ENCODE measurements around the gene TRIM45. TPM values are rescaled to one million over a fixed set of nuclear protein-coding genes. Genes with fewer than 3 reads are reported as not detected.

The TRIM45 gene
- total RNA-seq, 2 experiments from 2014 or later, result 0.25 to 0.88 TPM

DNA sequence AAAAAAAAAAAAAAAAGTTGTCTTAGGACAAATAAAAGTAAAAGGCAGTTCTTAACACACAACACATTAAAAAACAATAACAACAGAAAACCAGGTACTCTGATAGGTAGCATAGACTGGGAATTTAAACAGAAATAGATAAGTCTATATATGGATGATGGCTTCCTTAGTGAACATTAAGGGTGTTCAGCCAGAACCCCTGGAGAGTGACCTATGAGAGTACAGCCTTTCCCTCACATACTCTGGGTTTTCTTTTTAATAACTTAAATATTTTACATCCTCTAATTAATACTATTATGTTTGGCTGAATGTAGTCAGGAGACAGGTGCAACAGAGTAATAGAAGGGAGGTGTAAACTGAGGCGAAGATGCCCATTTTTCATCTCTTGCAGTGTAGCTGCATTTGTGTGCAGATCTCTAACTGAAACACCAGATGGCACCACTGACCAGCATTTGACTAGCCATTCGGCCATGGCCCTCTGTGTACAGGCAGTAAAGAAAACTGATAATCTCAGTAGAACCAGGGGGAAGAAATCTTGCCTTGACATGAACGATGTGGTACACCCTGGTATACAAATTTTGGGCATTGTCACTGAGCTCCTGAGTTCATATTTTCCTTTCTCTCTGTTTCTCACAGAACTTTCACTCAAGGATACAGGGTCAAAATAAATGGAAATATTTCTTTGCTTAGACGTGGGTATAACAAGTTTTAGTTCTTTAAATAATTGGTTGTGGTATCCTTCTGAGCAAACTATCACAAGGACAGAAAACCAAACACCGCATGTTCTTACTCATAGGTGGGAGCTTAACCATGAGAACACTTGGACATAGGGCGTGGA, 53.8 kb downstream of the TRIM45 start:
- ChIA-PET CTCF (interaction anchor here (0.8 to 3.5 kb wide), 11 partner anchors 9 to 828 kb away, joined by 3 to 31 read pairs (median 4); no protein-coding TSS in a partner anchor), POLR2A (no interaction called here)
- ATAC-seq (ENCODE audit: poor library complexity) (peak; percentile 79), DNase-seq (peak in 8 of 14 experiments; percentile 7 to 68 (median 38))
- no peak overlapping the region for H3K4me3 Mint-ChIP-seq
- Histone ChIP-seq H3K9me3 (ENCODE audit: control insufficient read depth in 1 of 2, insufficient read depth in 1 of 2, low read length in 2 of 2) (no peaks in the 10 kb centered on the region), H3K4me1 (ENCODE audit: insufficient read depth, low read length) (no peaks in the 10 kb centered on the region), H3K4me3 (ENCODE audit: low read length) (no peak overlapping the region), H3K27ac (ENCODE audit: low read depth in 1 of 2, low read length in 2 of 2) (no peak overlapping the region), H3K27me3 (ENCODE audit: control insufficient read depth in 1 of 2, insufficient read depth in 2 of 2, low read length in 2 of 2) (no peaks in the 10 kb centered on the region), H3K36me3 (ENCODE audit: insufficient read depth, low read length) (peaks cover 3% of the 10 kb centered on the region)
- TF ChIP-seq, protein P1, sequence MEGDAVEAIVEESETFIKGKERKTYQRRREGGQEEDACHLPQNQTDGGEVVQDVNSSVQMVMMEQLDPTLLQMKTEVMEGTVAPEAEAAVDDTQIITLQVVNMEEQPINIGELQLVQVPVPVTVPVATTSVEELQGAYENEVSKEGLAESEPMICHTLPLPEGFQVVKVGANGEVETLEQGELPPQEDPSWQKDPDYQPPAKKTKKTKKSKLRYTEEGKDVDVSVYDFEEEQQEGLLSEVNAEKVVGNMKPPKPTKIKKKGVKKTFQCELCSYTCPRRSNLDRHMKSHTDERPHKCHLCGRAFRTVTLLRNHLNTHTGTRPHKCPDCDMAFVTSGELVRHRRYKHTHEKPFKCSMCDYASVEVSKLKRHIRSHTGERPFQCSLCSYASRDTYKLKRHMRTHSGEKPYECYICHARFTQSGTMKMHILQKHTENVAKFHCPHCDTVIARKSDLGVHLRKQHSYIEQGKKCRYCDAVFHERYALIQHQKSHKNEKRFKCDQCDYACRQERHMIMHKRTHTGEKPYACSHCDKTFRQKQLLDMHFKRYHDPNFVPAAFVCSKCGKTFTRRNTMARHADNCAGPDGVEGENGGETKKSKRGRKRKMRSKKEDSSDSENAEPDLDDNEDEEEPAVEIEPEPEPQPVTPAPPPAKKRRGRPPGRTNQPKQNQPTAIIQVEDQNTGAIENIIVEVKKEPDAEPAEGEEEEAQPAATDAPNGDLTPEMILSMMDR (IDR thresholded peaks at IDR 0.05), result peak; percentile 62
- H3K9me3 Mint-ChIP-seq, result no peaks in the 10 kb centered on the region
- H3K4me1 Mint-ChIP-seq (ENCODE audit: low read depth), result peaks cover 25% of the 10 kb centered on the region
- intact Hi-C loops (cut with DNase I, micrococcal nuclease), result loop anchor here (1.0 to 10.0 kb wide), 5 partner anchors 60 to 830 kb away; partner anchors contain the start of gene TENT5C (in 1 of the 2)
- peaks cover 28% of the 10 kb centered on the region for H3K36me3 Mint-ChIP-seq (ENCODE audit: low read depth)
- H3K27me3 Mint-ChIP-seq, result no peaks in the 10 kb centered on the region
- H3K27ac Mint-ChIP-seq, result no peak overlapping the region

DNA sequence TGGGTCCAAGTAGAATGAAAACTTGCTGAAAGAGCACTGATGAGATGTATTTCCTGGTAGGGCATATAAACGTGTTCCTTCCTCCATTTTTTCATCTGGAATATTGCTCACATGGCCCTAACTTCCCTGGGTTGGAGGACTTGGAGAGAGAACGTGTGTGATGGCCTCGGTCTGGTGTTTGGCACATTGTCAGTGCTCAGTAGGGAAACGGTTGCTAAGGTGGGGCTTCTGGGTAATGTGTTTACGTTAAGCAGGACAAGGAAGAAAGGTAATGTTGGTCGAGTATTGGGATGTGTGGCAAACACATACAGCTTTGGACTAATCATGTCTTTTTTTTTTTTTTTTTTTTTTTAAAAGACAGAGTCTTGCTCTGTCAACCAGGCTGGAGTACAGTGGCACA, 55.2 kb downstream of the TRIM45 start:
- Histone ChIP-seq H3K36me3 (ENCODE audit: insufficient read depth, low read length) (peaks cover 3% of the 10 kb centered on the region), H3K27ac (ENCODE audit: low read depth in 1 of 2, low read length in 2 of 2) (no peak overlapping the region), H3K4me3 (ENCODE audit: low read length) (no peak overlapping the region), H3K9me3 (ENCODE audit: control insufficient read depth in 1 of 2, insufficient read depth in 1 of 2, low read length in 2 of 2) (no peaks in the 10 kb centered on the region), H3K4me1 (ENCODE audit: insufficient read depth, low read length) (no peaks in the 10 kb centered on the region), H3K27me3 (ENCODE audit: control insufficient read depth in 1 of 2, insufficient read depth in 2 of 2, low read length in 2 of 2) (no peaks in the 10 kb centered on the region)
- TF ChIP-seq, protein P1 (IDR thresholded peaks at IDR 0.05), result no peak
- H3K9me3 Mint-ChIP-seq, result no peaks in the 10 kb centered on the region
- intact Hi-C loops (cut with DNase I, micrococcal nuclease), result loop anchor here (5.0 to 10.0 kb wide), 4 partner anchors 61 to 831 kb away; partner anchors contain the start of gene TENT5C (in 1 of the 2)
- H3K4me1 Mint-ChIP-seq (ENCODE audit: low read depth), result peaks cover 39% of the 10 kb centered on the region
- H3K36me3 Mint-ChIP-seq (ENCODE audit: low read depth), result peaks cover 28% of the 10 kb centered on the region
- ChIA-PET POLR2A (interaction anchor here (0.7 kb wide), 1 partner anchor 140 kb away, joined by 4 read pairs; no protein-coding TSS in a partner anchor), CTCF (interaction anchor here (0.6 to 3.5 kb wide), 3 partner anchors 20 to 111 kb away, joined by 3 to 31 read pairs (median 3); no protein-coding TSS in a partner anchor)
- DNase-seq, result no peak
- H3K27me3 Mint-ChIP-seq, result no peaks in the 10 kb centered on the region
- no peak overlapping the region for H3K4me3 Mint-ChIP-seq
- ATAC-seq (ENCODE audit: poor library complexity), result no peak
- H3K27ac Mint-ChIP-seq, result no peak overlapping the region

DNA sequence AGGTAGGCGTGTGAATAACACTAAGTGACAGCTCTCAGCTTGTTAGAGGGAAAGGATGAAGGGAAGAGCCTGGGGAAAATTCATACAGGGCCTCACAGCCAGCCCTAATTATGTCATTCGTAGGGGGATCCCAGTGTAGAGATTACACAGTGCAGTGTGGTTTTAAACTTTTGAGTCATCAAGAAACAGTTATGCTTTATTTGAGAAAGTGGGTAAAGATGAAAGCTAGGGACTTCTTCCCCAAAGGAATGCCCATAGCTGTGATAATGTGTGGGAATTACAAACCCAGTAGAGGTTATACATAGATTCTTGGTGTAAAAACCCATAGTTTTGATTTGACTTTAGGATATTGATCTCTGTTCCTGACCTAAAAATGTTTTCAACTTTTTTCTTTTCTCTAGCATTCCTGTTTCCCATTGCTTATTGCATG, 59.5 kb downstream of the TRIM45 start:
- TF ChIP-seq, protein P1 (IDR thresholded peaks at IDR 0.05), result no peak
- Histone ChIP-seq H3K4me3 (ENCODE audit: low read length) (no peak overlapping the region), H3K27me3 (ENCODE audit: control insufficient read depth in 1 of 2, insufficient read depth in 2 of 2, low read length in 2 of 2) (no peaks in the 10 kb centered on the region), H3K4me1 (ENCODE audit: insufficient read depth, low read length) (peaks cover 18% of the 10 kb centered on the region), H3K36me3 (ENCODE audit: insufficient read depth, low read length) (peaks cover 3% of the 10 kb centered on the region), H3K27ac (ENCODE audit: low read depth in 1 of 2, low read length in 2 of 2) (no peak overlapping the region), H3K9me3 (ENCODE audit: control insufficient read depth in 1 of 2, insufficient read depth in 1 of 2, low read length in 2 of 2) (no peaks in the 10 kb centered on the region)
- Mint-ChIP-seq H3K9me3 (no peaks in the 10 kb centered on the region), H3K4me3 (peak overlapping the region; percentile 49), H3K27me3 (no peaks in the 10 kb centered on the region), H3K4me1 (ENCODE audit: low read depth) (peaks cover 45% of the 10 kb centered on the region), H3K27ac (no peak overlapping the region), H3K36me3 (ENCODE audit: low read depth) (peaks cover 22% of the 10 kb centered on the region)
- POLR2A ChIA-PET, result no interaction called here
- intact Hi-C loops (cut with DNase I, micrococcal nuclease), result loop anchor here (2.0 to 10.0 kb wide), 3 partner anchors 59 to 833 kb away; partner anchors contain the start of gene TRIM45 (in 1 of the 2)
- CTCF ChIA-PET, result interaction anchor here (0.8 to 1.0 kb wide), 2 partner anchors 12 to 61 kb away, joined by 3 read pairs; no protein-coding TSS in a partner anchor
- DNase-seq, result peak in 3 of 14 experiments; percentile 31 to 72 (median 65)
- ATAC-seq (ENCODE audit: poor library complexity), result no peak

Small RNA genes within 50 kb of the gene (microRNA-seq; reads per million reads assigned to microRNA genes)
- 25.2 reads per million, percentile 52 among the genes with 10 or more reads in this experiment for gene MIR942 (ENCODE audit: borderline microRNAs expressed, borderline replicate concordance)

Other genes with a start within 250 kb of the TRIM45 start
- gene PTGFRN, start 211.8 kb downstream of the TRIM45 start, total RNA-seq, result under 1 TPM; 0.38 to 0.45 TPM
- gene CD101, start 120.0 kb downstream of the TRIM45 start, total RNA-seq, result 1 to 10 TPM; 2.1 to 2.2 TPM
- gene TTF2, start 61.4 kb downstream of the TRIM45 start, total RNA-seq, result 10 to 100 TPM; 35.4 to 36.6 TPM
- gene VTCN1, start 89.2 kb upstream of the TRIM45 start, total RNA-seq, result not detected
- 10 to 100 TPM; 45.6 to 49.7 TPM for gene MAN1A2, start 245.7 kb upstream of the TRIM45 start, total RNA-seq

Data from CD4-positive, alpha-beta T cell (primary cell).